ENCODE measurements around the gene FAM204A. TPM values are rescaled to one million over a fixed set of nuclear protein-coding genes. Genes with fewer than 3 reads are reported as not detected.

Gene FAM204A
- total and polyA plus RNA-seq, 3 donors from 2014 or later: 51.3 to 78.3 (median 68.7) TPM

- no peak for TF ChIP-seq POLR2A (IDR thresholded peaks at IDR 0.05)
- peak; percentile 14 to 64 (median 53) for TF ChIP-seq CTCF (IDR thresholded peaks at IDR 0.05)
- Histone ChIP-seq H3K27me3 (no peaks in the 10 kb centered on the region), H3K4me3 (no peak overlapping the region), H3K9me3 (no peaks in the 10 kb centered on the region), H3K36me3 (ENCODE audit: low read depth, missing control alignments) (no peaks in the 10 kb centered on the region), H3K27ac (no peak overlapping the region), H3K4me1 (no peaks in the 10 kb centered on the region)
- 38 to 51% methylated on average over 4 of the region's 4 CpGs for WGBS, 2 donors
- DNase-seq: peak; percentile 63
- intact Hi-C loops (cut with DNase I; ENCODE audit: low total_unique reads): no loop called here
Measured at GRCh38 chr10:118259288-118259906, 82.7 kb downstream of the FAM204A start.

GRCh38 chr10:118258285-118258684 is 83.8 kb downstream of the FAM204A start:
- H3K27ac ChIP-seq: no peak overlapping the region
- H3K27me3 ChIP-seq: no peaks in the 10 kb centered on the region
- intact Hi-C loops (cut with DNase I; ENCODE audit: low total_unique reads): no loop called here
- H3K9me3 ChIP-seq: no peaks in the 10 kb centered on the region
- H3K4me3 ChIP-seq: no peak overlapping the region
- H3K36me3 ChIP-seq (ENCODE audit: low read depth, missing control alignments): no peaks in the 10 kb centered on the region
- no peak for DNase-seq
- no peak for TF ChIP-seq POLR2A (IDR thresholded peaks at IDR 0.05)
- TF ChIP-seq CTCF (IDR thresholded peaks at IDR 0.05): no peak
- H3K4me1 ChIP-seq: no peaks in the 10 kb centered on the region
- 72 to 86% methylated on average over 3 of the region's 3 CpGs for WGBS, 2 donors

GRCh38 chr10:118256825-118257570 is 85.1 kb downstream of the FAM204A start:
- TF ChIP-seq POLR2A (IDR thresholded peaks at IDR 0.05) (no peak), CTCF (IDR thresholded peaks at IDR 0.05) (no peak)
- intact Hi-C loops (cut with DNase I; ENCODE audit: low total_unique reads): no loop called here
- no peak for DNase-seq
- Histone ChIP-seq H3K27ac (peak overlapping the region in 1 of 2 donors; percentile 31), H3K4me1 (no peaks in the 10 kb centered on the region), H3K27me3 (no peaks in the 10 kb centered on the region), H3K9me3 (no peaks in the 10 kb centered on the region), H3K36me3 (ENCODE audit: low read depth, missing control alignments) (no peaks in the 10 kb centered on the region), H3K4me3 (no peak overlapping the region)
- 49 to 53% methylated on average over 7 of the region's 7 CpGs for WGBS, 2 donors

GRCh38 chr10:118256209-118256608 is 85.9 kb downstream of the FAM204A start:
- Histone ChIP-seq H3K4me1 (no peaks in the 10 kb centered on the region), H3K36me3 (ENCODE audit: low read depth, missing control alignments) (no peaks in the 10 kb centered on the region), H3K4me3 (no peak overlapping the region), H3K27ac (peak overlapping the region in 1 of 2 donors; percentile 31), H3K9me3 (no peaks in the 10 kb centered on the region), H3K27me3 (no peaks in the 10 kb centered on the region)
- no peak for TF ChIP-seq POLR2A (IDR thresholded peaks at IDR 0.05)
- no peak for TF ChIP-seq CTCF (IDR thresholded peaks at IDR 0.05)
- DNase-seq: no peak
- intact Hi-C loops (cut with DNase I; ENCODE audit: low total_unique reads): no loop called here
- WGBS, 2 donors: 69 to 82% methylated on average over 5 of the region's 5 CpGs

Data from testis (tissue), 3 donors.